GM18502 (cell line): Measurements from ENCODE around the gene ACTL9.
"Not testable (repeated sequence)": the region's sequence is repeated elsewhere in the genome, so short reads cannot be mapped to it uniquely, and the experiment has no call there.

ENCODE experiments used
- ATAC-seq: cut with Tn5 transposase; IDR thresholded peaks from one replicate; pipeline ENCODE4 v1.9.1; 2021; ENCODE audit warnings: mild to moderate bottlenecking; ENCODE audit not compliant: unreplicated experiment, poor library complexity

Gene ACTL9, protein sequence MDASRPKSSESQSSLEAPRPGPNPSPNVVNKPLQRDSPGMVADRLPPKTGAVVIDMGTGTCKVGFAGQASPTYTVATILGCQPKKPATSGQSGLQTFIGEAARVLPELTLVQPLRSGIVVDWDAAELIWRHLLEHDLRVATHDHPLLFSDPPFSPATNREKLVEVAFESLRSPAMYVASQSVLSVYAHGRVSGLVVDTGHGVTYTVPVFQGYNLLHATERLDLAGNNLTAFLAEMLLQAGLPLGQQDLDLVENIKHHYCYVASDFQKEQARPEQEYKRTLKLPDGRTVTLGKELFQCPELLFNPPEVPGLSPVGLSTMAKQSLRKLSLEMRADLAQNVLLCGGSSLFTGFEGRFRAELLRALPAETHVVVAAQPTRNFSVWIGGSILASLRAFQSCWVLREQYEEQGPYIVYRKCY

DNA sequence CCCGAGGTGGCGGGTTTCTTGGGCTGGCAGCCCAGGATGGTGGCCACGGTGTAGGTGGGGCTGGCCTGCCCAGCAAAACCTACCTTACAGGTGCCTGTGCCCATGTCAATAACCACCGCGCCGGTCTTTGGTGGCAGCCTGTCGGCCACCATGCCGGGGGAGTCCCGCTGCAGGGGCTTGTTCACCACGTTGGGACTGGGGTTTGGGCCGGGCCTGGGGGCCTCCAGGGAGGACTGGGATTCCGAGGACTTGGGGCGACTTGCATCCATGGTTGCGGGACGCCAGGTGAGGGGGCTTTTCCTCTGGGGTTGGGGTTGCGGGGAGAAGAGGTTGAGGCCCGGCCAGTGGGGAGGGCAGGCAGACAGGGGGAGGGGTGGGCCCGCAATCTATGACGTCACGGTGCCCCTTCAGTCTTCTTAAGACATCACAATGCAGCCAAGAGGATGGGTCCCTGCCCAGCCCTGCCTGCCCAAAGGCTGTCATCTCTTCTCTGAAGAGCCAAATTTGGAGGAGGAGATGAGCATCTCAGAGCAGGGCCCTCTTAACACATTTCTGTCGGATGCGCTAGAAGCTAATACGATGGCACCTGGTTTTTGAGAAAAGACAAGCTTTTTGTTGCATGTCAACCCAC lies at the start of gene ACTL9:
Gene ACTL9, minus strand, starts transcription at position 363 of the 631 bp plus-strand sequence. Its CDS starts 94 bp downstream, at position 269.
- ATAC-seq = no peak

DNA sequence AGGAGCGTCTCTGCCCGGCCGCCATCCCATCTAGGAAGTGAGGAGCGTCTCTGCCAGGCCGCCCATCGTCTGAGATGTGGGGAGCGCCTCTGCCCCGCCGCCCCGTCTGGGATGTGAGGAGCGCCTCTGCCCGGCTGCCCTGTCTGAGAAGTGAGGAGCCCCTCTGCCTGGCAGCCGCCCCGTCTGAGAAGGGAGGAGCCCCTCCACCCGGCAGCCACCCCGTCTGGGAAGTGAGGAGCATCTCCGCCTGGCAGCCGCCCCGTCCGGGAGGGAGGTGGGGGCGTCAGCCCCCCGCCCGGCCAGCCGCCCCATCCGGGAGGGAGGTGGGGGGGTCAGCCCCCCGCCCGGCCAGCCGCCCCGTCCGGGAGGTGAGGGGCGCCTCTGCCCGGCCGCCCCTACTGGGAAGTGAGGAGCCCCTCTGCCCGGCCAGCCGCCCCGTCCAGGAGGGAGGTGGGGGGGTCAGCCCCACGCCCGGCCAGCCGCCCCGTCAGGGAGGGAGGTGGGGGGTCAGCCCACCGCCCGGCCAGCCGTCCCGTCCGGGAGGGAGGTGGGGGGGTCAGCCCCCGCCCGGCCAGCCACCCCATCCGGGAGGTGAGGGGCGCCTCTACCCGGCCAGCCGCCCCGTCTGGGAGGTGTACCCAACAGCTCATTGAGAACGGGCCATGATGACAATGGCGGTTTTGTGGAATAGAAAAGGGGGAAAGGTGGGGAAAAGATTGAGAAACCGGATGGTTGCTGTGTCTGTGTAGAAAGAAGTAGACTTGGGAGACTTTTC lies 40.9 kb upstream of the ACTL9 start:
- ATAC-seq = not testable (repeated sequence)

DNA sequence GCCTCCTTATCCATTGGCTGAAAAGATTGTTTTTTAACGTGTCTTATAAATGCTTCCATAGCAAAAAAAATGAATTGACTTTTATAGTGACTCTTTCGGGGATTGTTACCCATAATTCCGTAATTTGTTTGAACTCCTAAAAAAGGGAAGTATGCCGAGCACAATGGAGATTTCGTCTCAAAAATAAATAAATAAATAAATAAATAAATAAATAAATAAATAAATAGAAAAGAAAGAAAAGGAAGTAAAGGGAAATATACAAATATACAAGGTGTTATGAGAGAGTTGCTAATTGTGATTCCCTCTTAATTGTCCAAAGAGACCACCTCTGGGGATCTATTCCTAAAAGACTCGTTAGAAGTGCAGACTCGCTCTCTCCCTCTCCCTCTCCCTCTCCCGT lies 39.8 kb upstream of the ACTL9 start:
- no peak for ATAC-seq

DNA sequence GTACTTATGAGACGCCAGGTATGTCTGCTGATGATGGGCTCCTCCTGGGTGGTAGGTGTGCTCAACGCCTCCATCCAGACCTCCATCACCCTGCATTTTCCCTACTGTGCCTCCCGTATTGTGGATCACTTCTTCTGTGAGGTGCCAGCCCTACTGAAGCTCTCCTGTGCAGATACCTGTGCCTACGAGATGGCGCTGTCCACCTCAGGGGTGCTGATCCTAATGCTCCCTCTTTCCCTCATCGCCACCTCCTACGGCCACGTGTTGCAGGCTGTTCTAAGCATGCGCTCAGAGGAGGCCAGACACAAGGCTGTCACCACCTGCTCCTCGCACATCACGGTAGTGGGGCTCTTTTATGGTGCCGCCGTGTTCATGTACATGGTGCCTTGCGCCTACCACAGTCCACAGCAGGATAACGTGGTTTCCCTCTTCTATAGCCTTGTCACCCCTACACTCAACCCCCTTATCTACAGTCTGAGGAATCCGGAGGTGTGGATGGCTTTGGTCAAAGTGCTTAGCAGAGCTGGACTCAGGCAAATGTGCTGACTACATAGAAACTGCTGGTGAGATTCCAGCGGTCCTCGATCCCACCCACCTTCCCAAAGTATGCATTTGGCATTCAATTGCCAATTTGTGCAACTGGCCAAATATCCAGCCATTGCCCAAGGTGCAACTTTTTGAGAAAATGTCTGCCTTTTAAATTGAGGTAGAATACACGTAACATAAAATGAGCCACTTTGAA lies 33.0 kb upstream of the ACTL9 start:
- no peak for ATAC-seq

DNA sequence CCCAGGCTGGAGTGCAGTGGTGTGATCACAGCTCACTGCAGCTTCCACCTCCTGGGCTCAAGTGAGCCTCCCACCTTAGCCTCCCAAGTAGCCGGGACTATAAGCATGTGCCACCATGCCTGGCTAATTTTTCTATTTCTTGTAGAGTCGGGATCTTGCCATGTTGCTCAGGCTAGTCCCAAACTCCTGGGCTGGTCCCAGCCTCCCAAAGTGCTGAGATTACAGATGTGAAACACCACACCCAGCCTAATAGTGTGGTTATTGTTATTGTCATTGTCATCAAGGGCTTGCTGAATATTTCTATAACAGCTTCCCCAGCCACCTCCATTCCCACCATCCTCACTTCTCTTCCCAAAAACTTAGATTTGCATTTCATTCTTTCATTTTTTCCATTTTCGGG lies 25.7 kb upstream of the ACTL9 start:
- no peak for ATAC-seq

DNA sequence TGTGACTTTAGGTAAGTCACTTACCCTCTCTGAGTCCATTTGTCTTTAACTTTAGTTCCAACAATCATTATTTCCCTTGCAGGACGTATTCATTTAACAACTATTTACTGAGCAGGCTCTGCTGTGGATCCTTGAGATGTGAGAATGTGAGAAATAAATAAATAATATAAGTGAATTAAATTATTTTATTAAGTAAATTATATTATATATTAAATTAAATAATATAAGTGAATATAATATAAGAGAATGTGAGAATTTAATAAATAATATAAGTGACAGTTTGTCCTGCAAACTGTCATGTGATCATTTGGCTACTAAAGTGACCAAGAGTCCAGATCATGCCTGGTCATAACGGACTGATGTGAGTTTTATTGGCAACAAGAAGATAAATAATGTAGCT lies 23.4 kb upstream of the ACTL9 start:
- no peak for ATAC-seq

DNA sequence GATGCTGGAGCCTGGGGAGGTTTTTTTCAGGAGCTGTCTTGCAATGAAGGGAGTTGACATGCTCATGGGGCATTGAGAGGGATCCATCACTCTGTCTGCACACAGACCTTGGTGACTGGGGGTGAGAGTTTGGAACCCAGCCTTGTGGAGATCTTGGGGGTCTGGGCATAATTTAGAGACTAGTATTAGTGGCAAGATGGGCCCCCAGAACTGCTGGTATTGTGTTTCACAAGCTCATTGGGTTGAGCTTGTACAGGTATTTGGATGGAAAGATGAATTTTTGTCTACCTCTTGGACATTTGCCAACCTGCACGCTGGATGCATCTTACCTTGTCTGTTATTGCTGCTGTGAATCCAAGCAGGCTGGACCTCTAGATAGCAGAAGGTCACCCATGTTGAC lies 22.7 kb upstream of the ACTL9 start, which contains the start of gene OR2Z1:
Gene OR2Z1, plus strand, starts transcription at position 301 of the 400 bp plus-strand sequence. CDS start 9,395 bp downstream, outside the sequence.
- ATAC-seq = no peak

DNA sequence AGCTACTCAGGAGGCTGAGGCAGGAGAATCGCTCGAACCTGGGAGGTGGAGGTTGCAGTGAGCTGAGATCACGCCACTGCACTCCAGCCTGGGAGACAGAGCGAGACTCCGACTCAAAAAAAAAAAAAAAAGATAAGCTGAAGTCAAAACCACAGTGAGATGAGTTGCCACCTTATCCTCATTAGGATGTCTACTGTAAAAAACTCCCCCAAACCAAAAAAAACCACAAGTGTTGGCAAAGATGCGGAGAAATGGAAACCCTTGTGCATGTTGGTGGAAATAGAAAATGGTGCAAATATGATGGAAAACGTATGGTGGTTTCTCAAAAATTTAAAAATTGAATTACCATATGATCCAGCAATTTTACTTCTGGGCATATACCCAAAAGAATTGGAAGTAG lies 11.7 kb upstream of the ACTL9 start:
- ATAC-seq = not testable (repeated sequence)

DNA sequence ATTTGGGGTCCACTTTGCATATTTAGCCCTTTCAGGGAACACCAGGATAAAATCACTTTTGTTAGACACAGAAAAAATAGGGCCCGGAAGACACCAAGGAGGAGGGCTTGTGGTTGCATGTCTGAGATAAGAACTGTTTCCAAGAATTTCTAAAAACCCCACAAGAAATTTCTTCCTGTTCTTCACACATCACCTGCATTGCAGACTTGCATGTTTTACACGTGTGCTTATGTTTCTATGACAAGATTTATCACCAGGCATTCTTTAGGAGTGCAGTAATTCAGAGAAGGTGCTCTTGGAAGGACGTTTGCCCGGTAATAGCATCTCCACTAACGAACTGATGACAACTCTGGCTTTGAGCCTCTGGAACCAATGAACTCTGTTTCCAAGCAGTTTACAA lies 7.1 kb upstream of the ACTL9 start:
- ATAC-seq = no peak

DNA sequence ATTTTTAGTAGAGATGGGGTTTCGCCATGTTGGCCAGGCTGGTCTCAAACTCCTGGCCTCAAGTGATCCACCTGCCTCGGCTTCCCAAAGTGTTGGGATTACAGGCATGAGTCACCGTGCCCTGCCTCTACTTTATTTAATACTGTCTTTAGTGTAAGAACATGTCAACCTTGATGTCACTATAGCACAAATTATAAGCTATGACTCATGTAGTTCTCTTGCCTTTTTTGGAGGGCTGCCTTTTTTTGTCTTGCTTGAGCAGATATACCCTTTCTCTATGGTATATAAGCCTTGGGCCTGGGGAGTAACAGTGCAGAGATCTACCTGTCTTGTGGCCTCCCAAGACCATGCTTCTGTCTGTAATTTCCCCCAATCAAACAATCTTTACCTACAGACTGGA lies 6.7 kb upstream of the ACTL9 start:
- ATAC-seq = not testable (repeated sequence)

DNA sequence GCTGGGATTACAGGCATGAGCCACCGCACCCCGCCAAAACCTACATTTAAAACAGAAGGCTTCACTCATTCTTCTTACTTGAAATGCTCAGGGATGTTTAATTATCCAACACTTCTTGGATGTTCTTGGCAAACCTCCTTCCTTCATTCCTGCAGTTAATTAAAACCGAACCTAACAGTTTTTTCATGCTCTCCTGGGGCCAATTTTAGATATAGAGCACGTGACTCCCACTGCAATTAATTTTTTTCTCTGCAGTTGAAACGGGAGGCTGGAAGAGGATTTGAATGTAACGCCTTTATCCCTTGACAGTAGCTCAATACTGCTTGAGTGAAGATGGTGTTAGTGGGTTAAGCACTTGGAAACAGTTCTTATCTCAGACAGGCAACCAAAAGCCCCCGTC lies 4.6 kb upstream of the ACTL9 start:
- no peak for ATAC-seq

DNA sequence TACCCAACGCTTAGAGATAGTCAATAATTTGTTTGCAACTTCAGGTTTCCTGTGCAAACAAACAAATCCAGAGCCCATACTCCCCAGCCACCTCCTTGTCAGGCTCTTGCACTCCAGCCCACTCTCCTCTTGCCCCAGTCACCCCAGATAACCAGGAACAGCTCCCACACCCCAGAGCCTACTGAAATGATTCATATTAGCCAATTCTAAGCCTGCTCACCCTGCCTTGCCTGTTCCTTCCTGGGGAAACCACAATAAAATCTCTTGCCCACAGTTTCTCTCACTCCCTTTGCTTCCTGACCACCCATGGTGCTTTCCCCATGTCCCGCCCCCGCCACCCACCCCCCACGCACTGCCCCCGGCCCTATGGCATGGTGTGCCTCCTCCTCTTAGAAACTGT lies 3.8 kb upstream of the ACTL9 start:
- no peak for ATAC-seq

DNA sequence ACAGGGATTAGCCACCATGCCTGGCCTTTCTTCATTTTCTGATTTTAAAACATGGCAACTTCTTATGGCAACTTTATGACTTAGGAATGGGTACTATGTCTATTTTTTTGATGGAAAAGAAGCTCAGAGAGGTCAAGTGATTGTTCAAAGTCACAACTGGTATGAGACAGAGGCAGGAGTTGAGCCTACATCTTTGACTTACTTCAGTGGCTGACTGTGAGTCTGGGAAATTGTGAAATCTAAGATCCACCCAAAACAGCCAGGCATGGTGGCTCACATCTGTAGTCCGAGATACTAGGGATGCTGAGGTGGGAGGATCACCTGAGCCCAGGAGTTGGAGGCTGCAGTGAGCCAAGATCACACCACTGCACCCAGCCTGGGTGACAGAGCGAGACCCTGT lies 2.4 kb upstream of the ACTL9 start:
- no peak for ATAC-seq

DNA sequence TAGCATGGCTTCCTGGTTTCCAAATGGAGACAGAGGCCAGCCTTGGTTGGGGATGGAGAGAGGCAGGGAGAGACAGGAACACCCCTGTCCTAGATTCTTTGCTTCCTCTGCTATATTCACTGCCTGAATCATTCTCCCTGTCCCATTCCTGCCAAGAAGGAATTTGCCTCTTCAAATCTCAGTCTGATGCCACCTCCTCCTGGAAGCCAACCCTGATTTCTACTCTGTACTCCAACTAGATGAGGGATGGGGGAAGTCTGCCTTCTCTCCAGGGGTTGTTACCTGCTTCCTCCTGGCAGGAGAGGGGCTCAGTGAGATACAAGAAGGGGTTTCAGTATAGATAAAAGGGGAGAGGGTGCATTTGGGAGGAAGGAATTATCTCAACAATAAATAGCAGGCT lies 1.3 kb upstream of the ACTL9 start:
- ATAC-seq = no peak

DNA sequence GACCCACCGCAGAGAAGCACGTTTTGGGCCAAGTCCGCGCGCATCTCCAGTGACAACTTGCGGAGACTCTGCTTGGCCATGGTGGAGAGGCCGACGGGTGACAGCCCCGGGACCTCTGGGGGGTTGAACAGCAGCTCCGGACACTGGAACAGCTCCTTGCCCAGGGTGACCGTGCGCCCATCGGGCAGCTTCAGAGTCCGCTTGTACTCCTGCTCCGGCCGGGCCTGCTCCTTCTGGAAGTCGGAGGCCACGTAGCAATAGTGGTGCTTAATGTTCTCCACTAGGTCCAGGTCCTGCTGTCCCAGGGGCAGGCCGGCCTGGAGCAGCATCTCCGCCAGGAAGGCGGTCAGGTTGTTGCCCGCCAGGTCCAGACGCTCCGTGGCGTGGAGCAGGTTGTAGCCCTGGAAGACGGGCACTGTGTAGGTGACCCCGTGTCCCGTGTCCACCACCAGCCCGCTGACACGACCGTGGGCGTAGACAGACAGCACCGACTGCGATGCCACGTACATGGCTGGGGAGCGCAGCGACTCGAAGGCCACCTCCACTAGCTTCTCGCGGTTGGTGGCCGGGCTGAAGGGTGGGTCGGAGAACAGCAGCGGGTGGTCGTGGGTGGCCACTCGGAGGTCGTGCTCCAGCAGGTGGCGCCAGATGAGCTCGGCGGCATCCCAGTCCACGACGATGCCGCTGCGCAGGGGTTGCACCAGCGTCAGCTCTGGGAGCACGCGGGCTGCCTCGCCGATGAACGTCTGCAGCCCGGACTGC lies 743 bp downstream of the ACTL9 start:
- ATAC-seq = no peak

DNA sequence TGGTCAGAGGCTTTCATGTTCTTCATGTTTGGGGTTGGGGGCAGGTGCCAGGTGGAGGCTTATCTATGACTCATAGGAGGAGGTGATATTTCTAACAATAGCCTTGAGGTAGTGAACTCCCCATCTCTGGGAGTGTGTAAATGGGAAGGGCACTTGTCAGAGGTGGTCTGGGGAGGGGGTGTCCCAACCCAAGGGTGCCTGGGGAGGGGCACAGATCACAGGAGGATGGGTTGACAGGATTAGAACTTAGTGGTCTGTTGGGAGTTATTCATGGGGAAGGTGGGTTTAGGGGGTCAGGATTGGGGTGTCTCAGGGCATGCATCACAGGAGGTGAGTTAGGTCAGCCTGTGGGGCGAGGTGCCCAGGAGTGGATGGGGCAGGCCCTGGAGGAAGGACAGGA lies 1.6 kb downstream of the ACTL9 start:
- no peak for ATAC-seq

DNA sequence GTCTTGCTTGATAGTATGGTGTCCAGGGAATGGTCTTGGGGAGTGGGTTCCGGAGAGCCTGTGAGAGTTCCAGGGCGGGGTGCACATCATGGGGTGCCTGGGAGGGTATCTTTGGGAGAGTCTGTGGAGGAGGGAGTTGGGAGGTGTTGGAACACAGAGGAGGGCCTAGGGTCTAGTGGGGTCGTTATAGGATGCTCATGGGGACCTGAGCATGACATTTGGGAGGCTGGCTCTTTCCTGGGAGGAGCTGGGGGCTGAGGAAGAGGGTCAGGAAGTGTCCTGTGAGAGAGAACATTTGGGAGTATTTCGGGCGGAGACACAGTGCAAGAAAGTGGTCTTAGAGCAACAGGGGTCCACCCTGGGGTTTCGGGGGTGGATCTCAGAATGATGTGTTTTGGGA lies 2.7 kb downstream of the ACTL9 start:
- no peak for ATAC-seq

DNA sequence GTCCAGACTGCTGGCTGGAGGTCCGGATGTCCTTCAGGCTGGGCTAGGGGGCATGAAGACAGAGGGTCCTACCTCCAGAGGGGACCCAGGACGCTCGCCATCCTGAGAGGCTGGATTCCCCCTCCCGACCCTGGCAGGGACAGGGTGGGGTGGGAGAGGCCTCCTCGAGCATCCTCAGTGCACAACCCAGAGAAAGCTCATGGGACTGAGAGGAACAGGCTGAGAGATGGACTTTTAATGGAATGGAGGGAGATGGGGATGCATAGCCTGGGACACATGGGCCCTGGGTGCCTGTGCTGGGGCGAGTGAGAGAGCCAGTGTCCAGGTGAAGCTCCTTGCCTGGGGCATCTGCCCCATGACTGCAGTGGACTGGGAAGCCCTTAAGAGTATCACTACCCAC lies 3.1 kb downstream of the ACTL9 start:
- ATAC-seq = no peak

DNA sequence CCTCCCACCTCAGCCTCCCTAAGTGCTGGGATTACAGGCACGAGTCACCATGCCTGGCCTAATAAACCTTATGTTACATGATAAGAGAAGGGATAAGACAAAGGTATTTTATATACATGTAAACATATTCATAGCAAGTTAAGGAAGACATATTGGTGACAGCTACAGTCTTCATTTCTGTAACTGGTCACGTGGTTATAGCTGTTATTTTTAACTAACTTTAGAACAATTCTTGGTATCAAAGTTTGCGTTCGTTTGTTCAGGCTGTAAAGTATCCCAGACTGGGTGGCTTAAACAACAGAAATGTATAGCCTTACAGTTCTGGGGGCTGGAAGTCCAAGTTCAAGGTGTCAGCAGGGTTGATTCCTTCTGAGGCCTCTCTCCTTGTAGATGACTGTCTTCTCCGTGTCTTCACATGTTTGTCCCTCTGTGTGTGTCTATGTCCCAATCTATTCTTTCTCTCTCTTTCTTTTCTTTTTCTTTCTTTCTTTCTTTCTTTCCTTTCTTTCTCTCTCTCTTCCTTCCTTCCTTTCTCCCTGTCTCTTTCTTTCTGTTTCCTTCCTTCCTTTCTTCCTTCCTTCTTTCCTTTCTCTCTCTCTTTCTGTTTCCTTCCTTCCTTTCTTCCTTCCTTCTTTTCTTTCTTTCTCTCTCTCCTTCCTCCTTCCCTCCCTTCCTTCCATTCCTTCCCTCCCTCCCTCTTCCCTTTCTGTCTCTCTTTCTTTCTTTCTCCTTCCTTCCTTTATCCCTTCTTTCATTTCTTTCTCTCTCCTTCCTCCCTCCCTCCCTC lies 7.6 kb downstream of the ACTL9 start:
- no peak for ATAC-seq
